SK-N-SH treated with all-trans-retinoic acid at 6 μM for 48 hours (cell line): Measurements from ENCODE around the gene TEAD1.

Experiments used
- ATAC-seq: fragments of 200-7000 bp; cut with Tn5 transposase; 3 replicates; pipeline ENCODE4 v1.9.1; 2020; ENCODE audit warnings: mild to moderate bottlenecking, moderate library complexity
- ARNTL ChIP-seq: fragments of 450-650 bp; formaldehyde crosslinking; IDR thresholded peaks from 2 replicates; pipeline ENCODE4 v1.5.0; 2020; ENCODE audit warnings: low read depth, mild to moderate bottlenecking, moderate library complexity, borderline replicate concordance
- CREB5 ChIP-seq: fragments of 250-450 bp; sonication (Bioruptor Pico); IDR thresholded peaks from 2 replicates; pipeline ENCODE4 v1.5.1; 2020; ENCODE audit warnings: low read depth, mild to moderate bottlenecking, moderate library complexity
- CSDC2 ChIP-seq: fragments of 250-450 bp; sonication (Bioruptor Pico); IDR thresholded peaks from 2 replicates; pipeline ENCODE4 v1.5.0; 2020; ENCODE audit warnings: mild to moderate bottlenecking, moderate library complexity
- ESRRG ChIP-seq: fragments of 250-450 bp; sonication (Bioruptor Pico); IDR thresholded peaks from 2 replicates; pipeline ENCODE4 v1.6.1; 2021; ENCODE audit warnings: mild to moderate bottlenecking
- GLIS3 ChIP-seq: fragments of 250-450 bp; sonication (Bioruptor Pico); IDR thresholded peaks from 2 replicates; pipeline ENCODE4 v1.5.0; 2020; ENCODE audit warnings: mild to moderate bottlenecking, moderate library complexity
- ISL1 ChIP-seq: fragments of 250-450 bp; sonication (Bioruptor Pico); IDR thresholded peaks from 2 replicates; pipeline ENCODE4 v2.1.2; 2022; ENCODE audit warnings: mild to moderate bottlenecking, moderate library complexity
- OSR1 ChIP-seq: fragments of 250-450 bp; sonication (Bioruptor Pico); IDR thresholded peaks from 2 replicates; pipeline ENCODE4 v1.8.0; 2022; ENCODE audit warnings: moderate library complexity, mild to moderate bottlenecking, inconsistent platforms
- PATZ1 ChIP-seq: fragments of 250-450 bp; sonication (Bioruptor Pico); IDR thresholded peaks from 2 replicates; pipeline ENCODE4 v1.8.0; 2020; ENCODE audit warnings: mild to moderate bottlenecking, moderate library complexity, borderline replicate concordance
- POU6F1 ChIP-seq: fragments of 250-450 bp; sonication (Bioruptor Pico); IDR thresholded peaks from 2 replicates; pipeline ENCODE4 v1.8.0; 2021; ENCODE audit warnings: low read depth, mild to moderate bottlenecking, moderate library complexity, borderline replicate concordance
- TCF4 ChIP-seq: fragments of 250-450 bp; sonication (Bioruptor Pico); IDR thresholded peaks from 2 replicates; pipeline ENCODE4 v1.8.0; 2021; ENCODE audit warnings: mild to moderate bottlenecking, moderate library complexity, borderline replicate concordance
- TOX ChIP-seq: fragments of 250-450 bp; sonication (Bioruptor Pico); IDR thresholded peaks from 2 replicates; pipeline ENCODE4 v1.8.0; 2021; ENCODE audit warnings: mild to moderate bottlenecking, moderate library complexity, borderline replicate concordance
- TSHZ2 ChIP-seq: fragments of 250-450 bp; sonication (Bioruptor Pico); IDR thresholded peaks from 2 replicates; pipeline ENCODE4 v1.5.0; 2020; ENCODE audit warnings: mild to moderate bottlenecking, moderate library complexity
- ZC3H10 ChIP-seq: fragments of 250-450 bp; sonication (Bioruptor Pico); IDR thresholded peaks from 2 replicates; pipeline ENCODE4 v1.5.1; 2021; ENCODE audit warnings: mild to moderate bottlenecking, moderate library complexity
- ZFP30 ChIP-seq: fragments of 450-650 bp; formaldehyde crosslinking; IDR thresholded peaks from 2 replicates; pipeline ENCODE4 v1.5.0; 2022; ENCODE audit warnings: mild to moderate bottlenecking, moderate library complexity
- ZNF565 ChIP-seq: fragments of 450-650 bp; formaldehyde crosslinking; conservative IDR thresholded peaks from 2 replicates; pipeline ENCODE4 v1.5.0; 2020; ENCODE audit warnings: low read depth, mild to moderate bottlenecking, moderate library complexity
- ZNF8 ChIP-seq: fragments of 450-650 bp; formaldehyde crosslinking; IDR thresholded peaks from 2 replicates; pipeline ENCODE4 v1.5.0; 2020; ENCODE audit warnings: mild to moderate bottlenecking, moderate library complexity

Gene TEAD1

GRCh38 chr11:12762696-12763324 is 88.6 kb downstream of the TEAD1 start:
- TF ChIP-seq TOX = no peak
- no peak for TF ChIP-seq ZFP30
- ATAC-seq = no peak

- TF ChIP-seq TCF4 (CRISPR knock-in tag) = no peak
- no peak for TF ChIP-seq ZNF8 (CRISPR knock-in tag)
- no peak for TF ChIP-seq ESRRG (CRISPR knock-in tag)
- TF ChIP-seq GLIS3 (CRISPR knock-in tag) = no peak
- no peak for TF ChIP-seq ZNF565 (CRISPR knock-in tag)
- TF ChIP-seq PATZ1 (CRISPR knock-in tag) = no peak
- no peak for TF ChIP-seq OSR1 (CRISPR knock-in tag)
- no peak for TF ChIP-seq ZC3H10 (CRISPR knock-in tag)
- TF ChIP-seq CSDC2 = no peak
- no peak for ATAC-seq
Measured at GRCh38 chr11:12764187-12764914, 90.1 kb downstream of the TEAD1 start.

- TF ChIP-seq ARNTL (CRISPR knock-in tag) (no peak), GLIS3 (CRISPR knock-in tag) (no peak), POU6F1 (CRISPR knock-in tag) (no peak), OSR1 (CRISPR knock-in tag) (no peak), ZFP30 (no peak), ZC3H10 (CRISPR knock-in tag) (no peak), ESRRG (CRISPR knock-in tag) (no peak), TOX (no peak)
- no peak for ATAC-seq
Measured at GRCh38 chr11:12765428-12765827, 91.2 kb downstream of the TEAD1 start.

- no peak for ATAC-seq
Measured at GRCh38 chr11:12767027-12767426, 92.8 kb downstream of the TEAD1 start.

More at GRCh38 chr11:12767027-12767426, 92.8 kb downstream of the TEAD1 start:
- TF ChIP-seq CREB5 (CRISPR knock-in tag) (no peak), TSHZ2 (CRISPR knock-in tag) (no peak), ISL1 (CRISPR knock-in tag) (no peak), ZNF565 (CRISPR knock-in tag) (no peak)
